ENCODE results near the gene SPATA9.
"Not testable (repeated sequence)": the region's sequence is repeated elsewhere in the genome, so short reads cannot be mapped to it uniquely, and the experiment has no call there.

Gene SPATA9

DNA sequence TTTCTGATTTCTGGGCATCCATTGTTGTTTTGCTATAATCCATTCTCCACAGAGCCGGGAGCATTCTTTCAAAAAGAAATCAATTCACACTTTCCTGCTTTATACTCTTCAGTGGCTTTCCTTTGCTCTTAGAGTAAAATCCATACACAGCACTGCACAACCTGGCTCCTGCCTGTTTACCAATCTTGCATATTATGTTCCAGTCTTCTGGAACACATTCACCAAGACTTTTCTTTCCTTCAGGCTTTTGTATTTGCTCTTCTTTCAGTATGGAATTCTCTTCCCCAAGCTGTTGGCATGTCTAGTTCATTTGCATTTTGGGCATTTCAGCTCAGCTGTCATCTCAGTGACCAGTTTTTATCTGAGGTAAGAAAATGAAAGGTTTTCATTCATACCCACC is 29.9 kb downstream of the SPATA9 start:
- TF ChIP-seq, protein P1, sequence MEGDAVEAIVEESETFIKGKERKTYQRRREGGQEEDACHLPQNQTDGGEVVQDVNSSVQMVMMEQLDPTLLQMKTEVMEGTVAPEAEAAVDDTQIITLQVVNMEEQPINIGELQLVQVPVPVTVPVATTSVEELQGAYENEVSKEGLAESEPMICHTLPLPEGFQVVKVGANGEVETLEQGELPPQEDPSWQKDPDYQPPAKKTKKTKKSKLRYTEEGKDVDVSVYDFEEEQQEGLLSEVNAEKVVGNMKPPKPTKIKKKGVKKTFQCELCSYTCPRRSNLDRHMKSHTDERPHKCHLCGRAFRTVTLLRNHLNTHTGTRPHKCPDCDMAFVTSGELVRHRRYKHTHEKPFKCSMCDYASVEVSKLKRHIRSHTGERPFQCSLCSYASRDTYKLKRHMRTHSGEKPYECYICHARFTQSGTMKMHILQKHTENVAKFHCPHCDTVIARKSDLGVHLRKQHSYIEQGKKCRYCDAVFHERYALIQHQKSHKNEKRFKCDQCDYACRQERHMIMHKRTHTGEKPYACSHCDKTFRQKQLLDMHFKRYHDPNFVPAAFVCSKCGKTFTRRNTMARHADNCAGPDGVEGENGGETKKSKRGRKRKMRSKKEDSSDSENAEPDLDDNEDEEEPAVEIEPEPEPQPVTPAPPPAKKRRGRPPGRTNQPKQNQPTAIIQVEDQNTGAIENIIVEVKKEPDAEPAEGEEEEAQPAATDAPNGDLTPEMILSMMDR (IDR thresholded peaks at IDR 0.05; ENCODE audit: low read depth, low read length, missing control alignments), result no peak
- DNase-seq (ENCODE audit: extremely low read depth, low read depth), result no peak
- H3K4me3 ChIP-seq (replicated peaks; ENCODE audit: low read depth, low read length), result no peak overlapping the region

DNA sequence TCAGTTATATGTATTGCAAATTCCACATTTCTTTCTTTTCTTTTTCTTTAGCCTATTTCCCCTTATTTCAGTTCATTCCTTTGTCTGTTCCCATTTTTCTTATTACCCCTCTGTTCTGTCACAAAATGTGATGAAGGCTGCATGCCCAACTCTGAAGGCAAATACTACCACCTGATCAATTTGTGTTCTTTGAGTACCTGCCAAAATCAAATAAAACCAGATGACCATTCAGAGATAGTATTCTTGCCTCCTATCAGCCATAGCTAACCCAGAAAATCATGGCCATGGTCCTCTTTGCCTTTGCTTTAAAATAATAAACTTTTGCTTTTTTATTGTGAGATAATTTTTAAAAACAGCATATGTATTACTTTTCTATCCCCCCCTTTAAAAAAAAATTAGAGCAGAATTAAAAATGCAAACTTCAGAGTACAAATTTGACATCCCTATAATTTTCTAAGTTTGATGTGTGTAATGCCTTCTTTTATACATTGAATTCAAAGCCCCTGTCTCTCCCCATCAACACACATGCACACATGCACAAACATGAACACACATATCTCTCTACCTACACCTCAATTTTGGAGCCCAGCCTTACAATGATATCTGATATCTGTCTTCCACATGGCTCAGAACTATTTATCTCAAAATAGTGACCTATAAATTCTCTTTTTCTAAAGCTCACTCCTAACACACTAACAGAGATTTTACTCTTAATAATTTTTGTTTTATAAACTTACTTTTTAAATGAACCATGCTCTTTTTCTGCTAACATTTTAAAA is 32.8 kb downstream of the SPATA9 start:
- DNase-seq (ENCODE audit: extremely low read depth, low read depth), result no peak
- H3K4me3 ChIP-seq (replicated peaks; ENCODE audit: low read depth, low read length), result no peak overlapping the region
- TF ChIP-seq, protein P1 (IDR thresholded peaks at IDR 0.05; ENCODE audit: low read depth, low read length, missing control alignments), result no peak

DNA sequence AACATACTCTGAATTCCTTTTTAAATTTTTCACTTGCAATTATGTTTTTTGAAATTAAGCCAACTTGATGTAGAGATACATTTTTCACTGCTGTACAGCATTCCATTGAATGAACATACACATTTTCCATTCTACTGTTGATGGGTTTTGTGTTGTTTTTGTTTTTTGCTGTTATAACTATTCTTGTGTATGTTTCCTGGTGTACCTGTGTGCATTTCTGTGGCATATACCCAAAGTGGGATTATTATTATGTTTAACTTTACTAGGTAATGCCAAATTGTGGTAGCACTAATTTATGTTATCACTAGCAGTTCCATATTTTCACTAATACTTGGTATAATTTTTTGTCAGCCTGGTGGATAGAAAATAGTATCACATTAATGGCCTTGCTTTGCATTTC is 33.5 kb downstream of the SPATA9 start:
- TF ChIP-seq, protein P1 (IDR thresholded peaks at IDR 0.05; ENCODE audit: low read depth, low read length, missing control alignments), result no peak
- H3K4me3 ChIP-seq (replicated peaks; ENCODE audit: low read depth, low read length), result no peak overlapping the region

DNA sequence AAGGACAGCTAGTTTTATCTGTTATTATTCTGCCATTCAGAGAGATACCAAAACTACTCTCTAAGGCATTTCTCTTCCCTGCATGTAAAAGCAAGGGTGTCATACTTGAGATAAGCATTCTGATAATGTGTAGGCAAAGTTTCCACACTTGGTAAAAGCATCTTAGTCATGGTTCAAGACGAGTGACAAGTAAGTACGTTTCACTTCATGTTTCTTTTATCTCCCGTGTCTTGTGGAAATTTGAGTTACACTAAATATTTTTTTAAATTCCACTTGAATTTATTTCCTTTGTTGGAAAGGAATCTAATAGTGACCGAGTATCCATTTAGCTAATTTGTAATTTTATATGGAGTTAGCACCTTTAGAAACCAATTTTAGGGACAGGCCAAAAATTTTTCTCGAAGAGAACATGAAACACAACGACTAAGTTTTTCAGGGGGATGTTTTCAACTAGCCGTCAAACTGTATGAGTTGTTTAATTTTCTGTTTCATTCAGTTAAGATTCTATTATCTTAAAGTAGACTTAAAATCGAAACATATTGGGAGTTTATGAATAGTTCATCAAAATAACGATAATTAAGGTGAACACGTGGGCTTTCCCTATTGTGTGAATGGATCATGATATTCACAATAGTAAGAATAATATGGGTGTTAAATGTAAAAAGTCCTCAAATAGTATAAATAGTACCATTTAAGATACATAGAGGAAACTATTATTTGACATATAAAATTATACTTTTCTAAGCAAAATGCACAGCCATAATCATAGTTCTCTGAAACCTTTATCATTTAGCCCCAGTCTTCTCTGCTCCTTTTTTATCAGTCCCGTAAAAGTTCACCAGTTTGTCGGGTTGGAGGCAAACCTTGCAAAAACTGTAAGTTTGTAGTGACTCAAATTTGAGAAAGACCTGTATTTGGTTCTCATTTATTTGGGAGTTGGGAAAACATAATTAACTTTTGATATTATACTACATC is 34.6 kb downstream of the SPATA9 start:
- DNase-seq (ENCODE audit: extremely low read depth, low read depth), result no peak
- H3K4me3 ChIP-seq (replicated peaks; ENCODE audit: low read depth, low read length), result no peak overlapping the region
- TF ChIP-seq, protein P1 (IDR thresholded peaks at IDR 0.05; ENCODE audit: low read depth, low read length, missing control alignments), result no peak

More for the DNA sequence above, 33.5 kb downstream of the SPATA9 start:
- DNase-seq (ENCODE audit: extremely low read depth, low read depth), result no peak

DNA sequence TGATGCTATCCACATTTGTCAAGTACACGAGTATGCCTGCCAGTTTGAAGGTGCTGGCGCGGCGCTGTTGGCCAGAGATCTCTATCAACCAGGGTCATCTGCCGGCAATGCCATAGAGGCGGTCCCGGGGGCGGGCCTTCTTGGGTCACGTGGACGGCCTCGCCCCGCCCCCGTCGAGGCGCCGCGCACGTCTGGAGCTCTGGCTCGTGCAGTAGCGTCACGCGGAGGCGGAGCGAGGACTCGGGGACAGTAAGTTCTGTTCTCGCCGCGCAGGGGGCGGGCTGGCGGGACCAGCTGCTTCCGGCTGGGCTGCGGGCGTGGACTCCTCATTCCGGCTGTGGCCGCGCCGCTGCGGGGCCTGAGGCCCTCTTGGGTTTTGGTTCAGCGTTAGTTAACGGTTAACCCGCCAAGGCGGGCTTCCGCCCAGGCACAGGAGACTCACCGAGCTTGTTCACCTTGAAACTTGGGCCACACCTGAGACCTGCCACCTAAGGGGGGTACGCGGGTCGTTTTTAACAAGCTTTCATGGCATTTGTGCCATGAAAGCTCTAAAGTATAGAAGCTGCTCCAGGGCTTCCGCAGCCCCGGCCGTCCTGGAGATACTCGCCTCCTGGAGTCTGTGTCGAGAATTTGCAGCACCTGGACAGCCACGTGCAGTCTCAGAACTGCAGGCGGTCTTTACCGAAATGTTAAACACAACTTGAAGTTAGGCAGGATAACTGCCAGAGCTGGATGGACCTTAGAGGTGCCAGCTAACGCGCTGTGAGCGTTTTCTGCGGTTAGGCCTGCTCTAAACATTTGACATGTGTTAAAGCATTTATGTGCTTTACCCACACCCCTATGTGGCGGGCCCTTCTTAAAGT is 36.0 kb downstream of the SPATA9 start, which contains the start of gene RFESD:
RFESD (plus strand) TSS at position 209 of the 863 bp plus-strand sequence. CDS start 5,495 bp downstream, outside the sequence.
- DNase-seq (ENCODE audit: extremely low read depth, low read depth), result peak; percentile 76
- TF ChIP-seq, protein P1 (IDR thresholded peaks at IDR 0.05; ENCODE audit: low read depth, low read length, missing control alignments), result no peak
- H3K4me3 ChIP-seq (replicated peaks; ENCODE audit: low read depth, low read length), result peak within 1 kb of the TSS; percentile 57

DNA sequence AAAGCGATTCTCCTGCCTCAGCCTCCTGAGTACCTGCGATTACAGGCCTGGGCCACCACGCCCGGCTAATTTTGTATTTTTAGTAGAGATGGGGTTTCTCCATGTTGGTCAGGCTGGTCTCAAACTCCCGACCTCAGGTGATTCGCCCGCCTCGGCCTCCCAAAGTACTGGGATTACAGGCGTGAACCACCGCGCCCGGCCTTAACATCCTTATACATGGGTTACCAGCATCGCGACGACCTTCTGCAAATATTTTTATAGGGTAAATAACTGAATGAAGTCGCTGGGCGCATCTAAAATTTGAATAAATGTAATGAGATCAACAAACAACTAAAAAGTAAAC is 36.6 kb downstream of the SPATA9 start:
- DNase-seq (ENCODE audit: extremely low read depth, low read depth), result not testable (repeated sequence)
- peak overlapping the region; percentile 57 for H3K4me3 ChIP-seq (replicated peaks; ENCODE audit: low read depth, low read length)
